ENCODE results near the gene RASL10A. TPM values are rescaled to one million over a fixed set of nuclear protein-coding genes. Genes with fewer than 3 reads are reported as not detected.

Gene RASL10A
- total and polyA plus RNA-seq, 9 of the 15 experiments (the other 6 are each of a cell fraction or from before 2014, with no cell fraction given), result 0.17 to 1.2 (median 0.45) TPM; not detected in 3

DNA sequence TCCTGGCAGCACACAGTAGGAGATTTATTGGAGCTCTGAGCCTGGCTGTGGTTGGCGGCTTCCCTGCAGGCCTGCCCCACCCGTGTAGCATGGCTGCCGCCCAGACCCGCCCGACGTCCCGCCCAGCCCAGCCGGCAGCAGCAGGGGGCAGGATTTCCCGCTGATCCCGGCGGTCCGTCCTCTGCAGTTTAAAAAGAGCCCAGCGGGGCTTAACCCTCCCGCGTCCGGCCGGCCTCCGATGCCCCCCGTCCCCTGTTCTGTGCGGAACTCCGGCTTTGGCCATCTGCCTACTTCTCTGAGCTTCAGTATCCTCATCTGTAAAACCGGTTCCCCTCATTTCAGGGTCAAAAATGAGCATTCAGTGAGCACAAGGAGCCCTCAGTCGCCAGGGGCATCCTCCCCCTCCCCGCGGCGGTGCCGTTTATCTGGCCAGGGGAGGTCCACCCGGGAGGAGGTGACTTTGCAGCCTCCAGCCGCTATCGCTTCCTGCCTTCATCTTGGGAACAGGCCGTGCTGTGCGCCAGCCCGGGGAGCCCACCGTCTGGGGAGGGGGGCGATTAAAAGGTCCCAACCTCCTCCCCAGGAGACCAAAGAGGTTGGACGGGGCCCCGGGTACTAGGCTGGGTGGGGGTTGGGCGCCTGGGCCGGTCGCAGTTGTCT, 9.2 kb downstream of the RASL10A start, which contains the start of gene GAS2L1 (continued):
- TF ChIP-seq, protein P1, sequence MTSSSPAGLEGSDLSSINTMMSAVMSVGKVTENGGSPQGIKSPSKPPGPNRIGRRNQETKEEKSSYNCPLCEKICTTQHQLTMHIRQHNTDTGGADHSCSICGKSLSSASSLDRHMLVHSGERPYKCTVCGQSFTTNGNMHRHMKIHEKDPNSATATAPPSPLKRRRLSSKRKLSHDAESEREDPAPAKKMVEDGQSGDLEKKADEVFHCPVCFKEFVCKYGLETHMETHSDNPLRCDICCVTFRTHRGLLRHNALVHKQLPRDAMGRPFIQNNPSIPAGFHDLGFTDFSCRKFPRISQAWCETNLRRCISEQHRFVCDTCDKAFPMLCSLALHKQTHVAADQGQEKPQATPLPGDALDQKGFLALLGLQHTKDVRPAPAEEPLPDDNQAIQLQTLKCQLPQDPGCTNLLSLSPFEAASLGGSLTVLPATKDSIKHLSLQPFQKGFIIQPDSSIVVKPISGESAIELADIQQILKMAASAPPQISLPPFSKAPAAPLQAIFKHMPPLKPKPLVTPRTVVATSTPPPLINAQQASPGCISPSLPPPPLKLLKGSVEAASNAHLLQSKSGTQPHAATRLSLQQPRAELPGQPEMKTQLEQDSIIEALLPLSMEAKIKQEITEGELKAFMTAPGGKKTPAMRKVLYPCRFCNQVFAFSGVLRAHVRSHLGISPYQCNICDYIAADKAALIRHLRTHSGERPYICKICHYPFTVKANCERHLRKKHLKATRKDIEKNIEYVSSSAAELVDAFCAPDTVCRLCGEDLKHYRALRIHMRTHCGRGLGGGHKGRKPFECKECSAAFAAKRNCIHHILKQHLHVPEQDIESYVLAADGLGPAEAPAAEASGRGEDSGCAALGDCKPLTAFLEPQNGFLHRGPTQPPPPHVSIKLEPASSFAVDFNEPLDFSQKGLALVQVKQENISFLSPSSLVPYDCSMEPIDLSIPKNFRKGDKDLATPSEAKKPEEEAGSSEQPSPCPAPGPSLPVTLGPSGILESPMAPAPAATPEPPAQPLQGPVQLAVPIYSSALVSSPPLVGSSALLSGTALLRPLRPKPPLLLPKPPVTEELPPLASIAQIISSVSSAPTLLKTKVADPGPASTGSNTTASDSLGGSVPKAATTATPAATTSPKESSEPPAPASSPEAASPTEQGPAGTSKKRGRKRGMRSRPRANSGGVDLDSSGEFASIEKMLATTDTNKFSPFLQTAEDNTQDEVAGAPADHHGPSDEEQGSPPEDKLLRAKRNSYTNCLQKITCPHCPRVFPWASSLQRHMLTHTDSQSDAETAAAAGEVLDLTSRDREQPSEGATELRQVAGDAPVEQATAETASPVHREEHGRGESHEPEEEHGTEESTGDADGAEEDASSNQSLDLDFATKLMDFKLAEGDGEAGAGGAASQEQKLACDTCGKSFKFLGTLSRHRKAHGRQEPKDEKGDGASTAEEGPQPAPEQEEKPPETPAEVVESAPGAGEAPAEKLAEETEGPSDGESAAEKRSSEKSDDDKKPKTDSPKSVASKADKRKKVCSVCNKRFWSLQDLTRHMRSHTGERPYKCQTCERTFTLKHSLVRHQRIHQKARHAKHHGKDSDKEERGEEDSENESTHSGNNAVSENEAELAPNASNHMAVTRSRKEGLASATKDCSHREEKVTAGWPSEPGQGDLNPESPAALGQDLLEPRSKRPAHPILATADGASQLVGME (CRISPR knock-in tag; IDR thresholded peaks at IDR 0.05), result 0 out of 2 replicates have a peak, but pooled peaks have one; percentile 14
- TF ChIP-seq RFX1 (IDR thresholded peaks at IDR 0.05) (no peak), HCFC1 (IDR thresholded peaks at IDR 0.05; ENCODE audit: low read depth, low read length) (no peak; the same call in 1 of the 2 replicates), KDM4B (IDR thresholded peaks at IDR 0.05; ENCODE audit: borderline replicate concordance in 2 of 2, low read depth in 1 of 2) (no peak), CSDE1 (IDR thresholded peaks at IDR 0.05) (no peak), MED1 (CRISPR knock-in tag; IDR thresholded peaks at IDR 0.05; ENCODE audit: borderline replicate concordance) (no peak), PTRF (tag; IDR thresholded peaks at IDR 0.05) (no peak), ETV5 (CRISPR knock-in tag; IDR thresholded peaks at IDR 0.05; ENCODE audit: low read depth) (0 out of 2 replicates have a peak, but pooled peaks have one; percentile 17), MAFK (IDR thresholded peaks at IDR 0.05; ENCODE audit: low read length) (no peak), DPF2 (IDR thresholded peaks at IDR 0.05) (peak; percentile 59; the same call in 1 of the 2 replicates), ZNF561 (CRISPR knock-in tag; conservative IDR thresholded peaks at IDR 0.05) (no peak), ZNF384 (IDR thresholded peaks at IDR 0.05; ENCODE audit: low read depth, low read length) (no peak), ZNF354B (CRISPR knock-in tag; IDR thresholded peaks at IDR 0.05) (no peak), TCF3 (CRISPR knock-in tag; IDR thresholded peaks at IDR 0.05) (no peak), HDAC8 (tag; IDR thresholded peaks at IDR 0.05) (no peak), C11orf30 (IDR thresholded peaks at IDR 0.05; ENCODE audit: low read depth) (no peak), ZNF239 (CRISPR knock-in tag; IDR thresholded peaks at IDR 0.05) (no peak), ZNF551 (CRISPR knock-in tag; IDR thresholded peaks at IDR 0.05) (no peak), CCAR2 (IDR thresholded peaks at IDR 0.05; ENCODE audit: low read depth, low read length) (no peak), DNMT1 (IDR thresholded peaks at IDR 0.05) (no peak), EWSR1 (IDR thresholded peaks at IDR 0.05; ENCODE audit: borderline replicate concordance, low read depth, partially characterized antibody) (no peak), TSC22D4 (tag; IDR thresholded peaks at IDR 0.05) (no peak), PHF8 (IDR thresholded peaks at IDR 0.05; ENCODE audit: borderline replicate concordance, low read length) (peak; percentile 60; the same call in 1 of the 2 replicates)
- TF ChIP-seq, protein P2, sequence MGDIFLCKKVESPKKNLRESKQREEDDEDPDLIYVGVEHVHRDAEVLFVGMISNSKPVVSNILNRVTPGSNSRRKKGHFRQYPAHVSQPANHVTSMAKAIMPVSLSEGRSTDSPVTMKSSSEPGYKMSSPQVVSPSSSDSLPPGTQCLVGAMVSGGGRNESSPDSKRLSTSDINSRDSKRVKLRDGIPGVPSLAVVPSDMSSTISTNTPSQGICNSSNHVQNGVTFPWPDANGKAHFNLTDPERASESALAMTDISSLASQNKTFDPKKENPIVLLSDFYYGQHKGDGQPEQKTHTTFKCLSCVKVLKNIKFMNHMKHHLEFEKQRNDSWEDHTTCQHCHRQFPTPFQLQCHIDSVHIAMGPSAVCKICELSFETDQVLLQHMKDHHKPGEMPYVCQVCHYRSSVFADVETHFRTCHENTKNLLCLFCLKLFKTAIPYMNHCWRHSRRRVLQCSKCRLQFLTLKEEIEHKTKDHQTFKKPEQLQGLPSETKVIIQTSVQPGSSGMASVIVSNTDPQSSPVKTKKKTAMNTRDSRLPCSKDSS (IDR thresholded peaks at IDR 0.05; ENCODE audit: low read depth, partially characterized antibody), result no peak

All from K562 (cell line).